Tongue (tissue), 2 donors: ENCODE measurements around the gene MBTD1. TPM values are rescaled to one million over a fixed set of nuclear protein-coding genes. Genes with fewer than 3 reads are reported as not detected.

Source experiments
- DNase-seq: peaks from one replicate; pipeline ENCODE4 v3.0.0-alpha.2; 2015
- total RNA-seq: library from RNA; depleted of rRNA; stranded (reverse); fragments of >200 nt; gene quantifications from one replicate; pipeline ENCODE4 v1.2.3, GENCODE V29; 2014

Gene MBTD1
- total RNA-seq, 1 donor from 2014 or later = 36.7 TPM

GRCh38 chr17:51144266-51145022, 115.4 kb downstream of the MBTD1 start:
- no peak for DNase-seq

- DNase-seq = no peak
These were observed 117.3 kb downstream of the MBTD1 start for GRCh38 chr17:51142597-51142996.

GRCh38 chr17:51135956-51136355, 123.9 kb downstream of the MBTD1 start:
- no peak for DNase-seq

- no peak for DNase-seq
These were observed 126.5 kb downstream of the MBTD1 start for GRCh38 chr17:51133365-51133764.

GRCh38 chr17:51132964-51133319, 126.9 kb downstream of the MBTD1 start:
- no peak for DNase-seq

- peak; percentile 19 for DNase-seq
These were observed 131.8 kb downstream of the MBTD1 start for GRCh38 chr17:51128076-51128475.

Other genes with a start within 250 kb of the MBTD1 start
- 153 TPM for gene SPAG9, start 139.2 kb downstream of the MBTD1 start, total RNA-seq
- gene NME1, start 106.5 kb downstream of the MBTD1 start, total RNA-seq = 30.7 TPM
- 201 TPM for gene NME2, start 93.6 kb downstream of the MBTD1 start, total RNA-seq
- 24.5 TPM for gene UTP18, start 497 bp upstream of the MBTD1 start, total RNA-seq